K562 (cell line): ENCODE measurements around the gene CARD18. TPM values are rescaled to one million over a fixed set of nuclear protein-coding genes. Genes with fewer than 3 reads are reported as not detected.

Source experiments
- ATAC-seq: fragments of 200-7000 bp; cut with Tn5 transposase; 3 replicates; pipeline ENCODE4 v1.9.1; 2020; ENCODE audit warnings: moderate library complexity
- BruUV-seq: library from RNA; stranded (reverse); fragments of 400-500 nt; replicated peaks from 2 replicates; lab custom pipeline; 2021; lab: Mats Ljungman, UMichigan
- CTCF ChIA-PET: fragments of 300-600 bp; formaldehyde crosslinking; extraction: SDS; loops from one replicate; lab custom pipeline; 2021; ENCODE audit warnings: low intra/inter-chr PET ratio; lab: Yijun Ruan, JAX
- POLR2A ChIA-PET: fragments of 300-600, 350-650 bp; sonication (Branson Sonifier 250); formaldehyde crosslinking; extraction: SDS; loops from one replicate; lab custom pipeline; 2021; ENCODE audit warnings: antibody characterized with exemption, inconsistent platforms; lab: Yijun Ruan, JAX
- DNase-seq, 4 experiments: peaks; one replicate each; pipeline versions ENCODE4 v3.0.0 to v3.0.0-alpha.2; 2011 to 2018; ENCODE audit warnings: low spot score in 3 of 4, mixed read lengths in 3 of 4; ENCODE audit errors: extremely low read depth in 1 of 4
- FAIRE-seq: peaks from 2 replicates; lab custom pipeline; 2011; peaks lifted over from hg19 to GRCh38; lab: Jason Lieb, UNC
- H2AFZ ChIP-seq: 2 replicates; pipeline ENCODE4 v1.6.0; 2011; ENCODE audit warnings: low read depth, low read length, control low read depth, inconsistent platforms
- H3K27ac ChIP-seq: fragments of 200-600 bp; 3 replicates; pipeline ENCODE4 v1.8.0; 2011; ENCODE audit warnings: low read depth, mild to moderate bottlenecking, control low read depth, inconsistent platforms, low read length, moderate library complexity, mixed read lengths; ENCODE audit errors: extremely low read depth
- H3K27me3 ChIP-seq, 2 experiments: fragments of 300-600 bp in 1 of 2; 2 replicates in 1 of 2; 3 replicates in 1 of 2; pipeline versions ENCODE4 v1.6.0 to v1.8.0; 2011; ENCODE audit warnings: inconsistent platforms in 2 of 2, low read length in 2 of 2, mild to moderate bottlenecking in 1 of 2, mixed read lengths in 1 of 2, moderate library complexity in 1 of 2; ENCODE audit not compliant: control insufficient read depth in 2 of 2, insufficient read depth in 2 of 2
- H3K36me3 ChIP-seq: fragments of 300-600 bp; 3 replicates; pipeline ENCODE4 v1.8.0; 2011; ENCODE audit warnings: mild to moderate bottlenecking, low read length, inconsistent platforms; ENCODE audit not compliant: control insufficient read depth, insufficient read depth
- H3K4me1 ChIP-seq, 2 experiments: fragments of 200-600 bp in 1 of 2; replicated peaks in 1 of 2; 2 replicates in 1 of 2; 3 replicates in 1 of 2; pipeline versions ENCODE4 v1.5.1 to v1.8.0; 2011; ENCODE audit warnings: inconsistent platforms in 2 of 2, low read length in 2 of 2, mild to moderate bottlenecking in 1 of 2, mixed read lengths in 1 of 2, moderate library complexity in 1 of 2; ENCODE audit not compliant: control insufficient read depth in 2 of 2, insufficient read depth in 2 of 2
- H3K4me2 ChIP-seq: 2 replicates; pipeline ENCODE4 v1.6.1; 2011; ENCODE audit warnings: low read length, control low read depth, inconsistent platforms, mixed read lengths; ENCODE audit not compliant: insufficient read depth
- H3K4me3 ChIP-seq: fragments of 200-600 bp; sonication (generic), shearing (Covaris generic); 2 replicates; pipeline ENCODE4 v1.5.1; 2016; ENCODE audit warnings: control low read depth, inconsistent platforms
- H3K79me2 ChIP-seq: fragments of 200-600 bp; 3 replicates; pipeline ENCODE4 v1.8.0; 2011; ENCODE audit warnings: low read length, inconsistent platforms; ENCODE audit not compliant: control insufficient read depth, insufficient read depth
- H3K9ac ChIP-seq, 2 experiments: 2 replicates each; pipeline versions ENCODE4 v1.6.0 to v1.6.1; 2011; ENCODE audit warnings: low read depth in 2 of 2, low read length in 2 of 2, control low read depth in 1 of 2, inconsistent platforms in 1 of 2, mild to moderate bottlenecking in 1 of 2, mixed read lengths in 1 of 2; ENCODE audit not compliant: insufficient read depth in 1 of 2
- H3K9me1 ChIP-seq: one replicate; pipeline ENCODE4 v1.6.0; 2011; ENCODE audit warnings: inconsistent platforms, mild to moderate bottlenecking, low read length, moderate library complexity; ENCODE audit not compliant: control insufficient read depth, insufficient read depth
- H3K9me3 ChIP-seq: replicated peaks from 2 replicates; pipeline ENCODE4 v1.5.1; 2011; ENCODE audit warnings: low read depth, low read length, inconsistent platforms; ENCODE audit not compliant: control insufficient read depth, insufficient read depth
- H4K20me1 ChIP-seq: replicated peaks from 2 replicates; pipeline ENCODE4 v1.6.1; 2011; ENCODE audit warnings: low read length, inconsistent platforms, mixed read lengths; ENCODE audit not compliant: control insufficient read depth, insufficient read depth
- ARNT ChIP-seq, 2 experiments: fragments of 450-650 bp; IDR thresholded peaks; 2 replicates each; pipeline ENCODE4 v1.6.1; 2016; ENCODE audit warnings: mild to moderate bottlenecking in 1 of 2
- ETV5 ChIP-seq: sonication (generic); formaldehyde crosslinking; IDR thresholded peaks from 2 replicates; pipeline ENCODE4 v1.4.0; 2020; ENCODE audit warnings: low read depth, mild to moderate bottlenecking, missing genetic modification reagents
- ILF3 ChIP-seq: fragments of 450-650 bp; IDR thresholded peaks from 2 replicates; pipeline ENCODE4 v1.6.1; 2018; ENCODE audit warnings: antibody characterized with exemption, mild to moderate bottlenecking, moderate library complexity, borderline replicate concordance
- MECOM ChIP-seq: fragments of 250-450 bp; sonication (Bioruptor Pico); IDR thresholded peaks from 2 replicates; pipeline ENCODE4 v1.8.0; 2022; ENCODE audit warnings: inconsistent platforms
- MTA2 ChIP-seq: fragments of 450-650 bp; IDR thresholded peaks from 2 replicates; pipeline ENCODE4 v1.6.1; 2016; ENCODE audit warnings: low read depth
- MTF1 ChIP-seq: fragments of 250-450 bp; sonication (Bioruptor Pico); IDR thresholded peaks from 2 replicates; pipeline ENCODE4 v1.9.0; 2021; ENCODE audit warnings: moderate library complexity, mild to moderate bottlenecking, inconsistent platforms, borderline replicate concordance
- MYC ChIP-seq, 2 experiments: fragments of 250-450 bp in 1 of 2; sonication (Bioruptor Pico) in 1 of 2; IDR thresholded peaks; 2 replicates each; pipeline versions ENCODE4 v1.5.1 to v1.6.1; 2012 to 2021; ENCODE audit warnings: low read depth in 2 of 2, borderline replicate concordance in 1 of 2, improper control_type of control experiment in 1 of 2, low read length in 1 of 2, mild to moderate bottlenecking in 1 of 2, moderate library complexity in 1 of 2
- RB1 ChIP-seq: fragments of 450-650 bp; IDR thresholded peaks from 2 replicates; pipeline ENCODE4 v1.6.1; 2017; ENCODE audit warnings: low read depth, mild to moderate bottlenecking
- SMARCC2 ChIP-seq: fragments of 450-650 bp; IDR thresholded peaks from 2 replicates; pipeline ENCODE4 v1.6.1; 2017; ENCODE audit warnings: antibody characterized with exemption, moderate library complexity, mild to moderate bottlenecking, low read depth
- WGBS: fragments of 100-300 bp; shearing (Covaris generic); methylation state at CpG from one replicate; pipeline ENCODE4 v1.1.6; 2016; ENCODE audit warnings: low coverage, mixed read lengths; ENCODE audit not compliant: insufficient coverage; ENCODE audit errors: missing lambda C conversion rate; 5-methylcytosine and 5-hydroxymethylcytosine counted together
- in situ Hi-C: fragments of 300-500 bp; cut with MboI; formaldehyde crosslinking; loops from 4 replicates; pipeline ENCODE4 v1.15.0; 2018; ENCODE audit warnings: inconsistent platforms, mixed read lengths
- intact Hi-C: fragments of 100-400 bp; cut with micrococcal nuclease; formaldehyde crosslinking; loops from 2 replicates; pipeline ENCODE4 v1.14.2; 2022
- polyA plus RNA-seq, 8 experiments: library from polyadenylated mRNA; depleted of rRNA in 4 of 8; stranded (reverse) in 5 of 8; unstranded in 3 of 8; fragments of >200 nt; fragmentation: Nextera tagmentation in 2 of 8; fragmentation: Illumina TruSeq in 1 of 8; extraction: Ambion mirVana in 2 of 8; extraction: Trizol in 1 of 8; gene quantifications; 2 replicates each; pipeline versions ENCODE4 v1.2.1 to v1.2.3, GENCODE V29; 2011 to 2014; ENCODE audit warnings: inconsistent platforms in 1 of 8, missing spikeins in 1 of 8
- total RNA-seq, 7 experiments: library from RNA; depleted of rRNA in 6 of 7; stranded (reverse); fragments of >200 nt in 6 of 7; fragmentation: Illumina TruSeq in 2 of 7; extraction: Trizol in 2 of 7; gene quantifications; 2 replicates each; pipeline versions ENCODE4 v1.2.1 to v1.2.3, GENCODE V29; 2011 to 2021; ENCODE audit warnings: low replicate concordance in 1 of 7
- TF ChIP-seq, protein P1 (sequence below): IDR thresholded peaks from 3 replicates; pipeline ENCODE4 v1.6.1; 2011; ENCODE audit warnings: borderline replicate concordance, mild to moderate bottlenecking; ENCODE audit not compliant: insufficient read length, insufficient read depth
- TF ChIP-seq, protein P2 (sequence below): fragments of 450-650 bp; formaldehyde crosslinking; IDR thresholded peaks from 2 replicates; pipeline ENCODE4 v1.4.0; 2022; ENCODE audit warnings: missing genetic modification characterization
- TF ChIP-seq, protein P3 (sequence below), 2 experiments: fragments of 450-650 bp; conservative IDR thresholded peaks; 2 replicates each; pipeline ENCODE4 v1.6.1; 2017; ENCODE audit warnings: mild to moderate bottlenecking in 2 of 2, moderate library complexity in 2 of 2
- TF ChIP-seq, protein P4 (sequence below): fragments of 450-650 bp; formaldehyde crosslinking; IDR thresholded peaks from 2 replicates; pipeline ENCODE4 v1.4.0; 2022; ENCODE audit warnings: mild to moderate bottlenecking, moderate library complexity
- TF ChIP-seq, protein P5 (sequence below): fragments of 250-450 bp; sonication (Bioruptor Pico); IDR thresholded peaks from 2 replicates; pipeline ENCODE4 v1.9.0; 2021; ENCODE audit warnings: mild to moderate bottlenecking, inconsistent platforms

The CARD18 gene
- total and polyA plus RNA-seq, 9 of the 15 experiments (the other 6 are each of a cell fraction or from before 2014, with no cell fraction given), result 1.5 to 4.7 (median 2.9) TPM

DNA sequence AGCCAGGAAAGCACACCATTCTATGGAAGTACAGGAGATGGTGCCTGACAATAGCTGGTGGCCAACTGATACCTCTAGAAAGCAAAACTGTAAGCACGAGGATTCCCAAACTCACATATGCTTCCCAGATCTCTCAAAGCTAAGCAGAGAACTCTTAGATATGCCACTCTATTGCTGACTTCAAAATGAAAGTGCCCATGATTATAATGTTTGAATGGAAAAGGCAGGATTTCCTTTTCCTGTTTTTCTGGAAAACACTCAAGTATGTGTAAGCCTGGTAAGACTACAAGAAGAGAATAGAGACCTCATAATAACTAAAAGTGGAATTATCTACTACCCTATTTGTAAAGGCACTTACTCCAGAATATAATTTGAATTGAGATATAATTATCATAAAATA lies 2.6 kb upstream of the CARD18 start:
- H3K4me1 ChIP-seq, result no peaks in the 10 kb centered on the region
- no peaks in the 10 kb centered on the region for H3K79me2 ChIP-seq
- H3K4me3 ChIP-seq, result no peak overlapping the region
- no peaks in the 10 kb centered on the region for H4K20me1 ChIP-seq
- ChIA-PET CTCF (no interaction called here), POLR2A (no interaction called here)
- no peaks in the 10 kb centered on the region for H3K27me3 ChIP-seq
- H3K9ac ChIP-seq, result no peak overlapping the region
- no TSS peak for BruUV-seq
- H3K4me2 ChIP-seq, result no peak overlapping the region
- in situ Hi-C loops, result no loop called here
- H2AFZ ChIP-seq, result no peak overlapping the region
- WGBS, result 0% methylated on average over 1 of the region's 1 CpG
- DNase-seq (no peak), ATAC-seq (no peak), FAIRE-seq (no peak)
- H3K9me3 ChIP-seq, result no peaks in the 10 kb centered on the region
- no peak overlapping the region for H3K27ac ChIP-seq
- intact Hi-C loops, result no loop called here
- no peaks in the 10 kb centered on the region for H3K36me3 ChIP-seq
- H3K9me1 ChIP-seq, result no peaks in the 10 kb centered on the region
- TF ChIP-seq SMARCC2, result no peak
- no peak for TF ChIP-seq MECOM (CRISPR knock-in tag)
- TF ChIP-seq MYC (IDR thresholded peaks at IDR 0.05; ENCODE audit: low read depth, low read length), result no peak
- TF ChIP-seq MYC (CRISPR knock-in tag; IDR thresholded peaks at IDR 0.05; ENCODE audit: borderline replicate concordance, low read depth), result no peak
- TF ChIP-seq, protein P1, sequence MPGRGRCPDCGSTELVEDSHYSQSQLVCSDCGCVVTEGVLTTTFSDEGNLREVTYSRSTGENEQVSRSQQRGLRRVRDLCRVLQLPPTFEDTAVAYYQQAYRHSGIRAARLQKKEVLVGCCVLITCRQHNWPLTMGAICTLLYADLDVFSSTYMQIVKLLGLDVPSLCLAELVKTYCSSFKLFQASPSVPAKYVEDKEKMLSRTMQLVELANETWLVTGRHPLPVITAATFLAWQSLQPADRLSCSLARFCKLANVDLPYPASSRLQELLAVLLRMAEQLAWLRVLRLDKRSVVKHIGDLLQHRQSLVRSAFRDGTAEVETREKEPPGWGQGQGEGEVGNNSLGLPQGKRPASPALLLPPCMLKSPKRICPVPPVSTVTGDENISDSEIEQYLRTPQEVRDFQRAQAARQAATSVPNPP, result no peak
- TF ChIP-seq, protein P2, sequence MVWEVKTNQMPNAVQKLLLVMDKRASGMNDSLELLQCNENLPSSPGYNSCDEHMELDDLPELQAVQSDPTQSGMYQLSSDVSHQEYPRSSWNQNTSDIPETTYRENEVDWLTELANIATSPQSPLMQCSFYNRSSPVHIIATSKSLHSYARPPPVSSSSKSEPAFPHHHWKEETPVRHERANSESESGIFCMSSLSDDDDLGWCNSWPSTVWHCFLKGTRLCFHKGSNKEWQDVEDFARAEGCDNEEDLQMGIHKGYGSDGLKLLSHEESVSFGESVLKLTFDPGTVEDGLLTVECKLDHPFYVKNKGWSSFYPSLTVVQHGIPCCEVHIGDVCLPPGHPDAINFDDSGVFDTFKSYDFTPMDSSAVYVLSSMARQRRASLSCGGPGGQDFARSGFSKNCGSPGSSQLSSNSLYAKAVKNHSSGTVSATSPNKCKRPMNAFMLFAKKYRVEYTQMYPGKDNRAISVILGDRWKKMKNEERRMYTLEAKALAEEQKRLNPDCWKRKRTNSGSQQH (CRISPR knock-in tag), result no peak
- no peak for TF ChIP-seq MTF1 (CRISPR knock-in tag)
- no peak for TF ChIP-seq ARNT (IDR thresholded peaks at IDR 0.05)
- TF ChIP-seq RB1, result no peak
- TF ChIP-seq, protein P3, sequence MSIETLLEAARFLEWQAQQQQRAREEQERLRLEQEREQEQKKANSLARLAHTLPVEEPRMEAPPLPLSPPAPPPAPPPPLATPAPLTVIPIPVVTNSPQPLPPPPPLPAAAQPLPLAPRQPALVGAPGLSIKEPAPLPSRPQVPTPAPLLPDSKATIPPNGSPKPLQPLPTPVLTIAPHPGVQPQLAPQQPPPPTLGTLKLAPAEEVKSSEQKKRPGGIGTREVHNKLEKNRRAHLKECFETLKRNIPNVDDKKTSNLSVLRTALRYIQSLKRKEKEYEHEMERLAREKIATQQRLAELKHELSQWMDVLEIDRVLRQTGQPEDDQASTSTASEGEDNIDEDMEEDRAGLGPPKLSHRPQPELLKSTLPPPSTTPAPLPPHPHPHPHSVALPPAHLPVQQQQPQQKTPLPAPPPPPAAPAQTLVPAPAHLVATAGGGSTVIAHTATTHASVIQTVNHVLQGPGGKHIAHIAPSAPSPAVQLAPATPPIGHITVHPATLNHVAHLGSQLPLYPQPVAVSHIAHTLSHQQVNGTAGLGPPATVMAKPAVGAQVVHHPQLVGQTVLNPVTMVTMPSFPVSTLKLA (conservative IDR thresholded peaks at IDR 0.05), result no peak
- TF ChIP-seq ILF3, result no peak
- TF ChIP-seq, protein P4, sequence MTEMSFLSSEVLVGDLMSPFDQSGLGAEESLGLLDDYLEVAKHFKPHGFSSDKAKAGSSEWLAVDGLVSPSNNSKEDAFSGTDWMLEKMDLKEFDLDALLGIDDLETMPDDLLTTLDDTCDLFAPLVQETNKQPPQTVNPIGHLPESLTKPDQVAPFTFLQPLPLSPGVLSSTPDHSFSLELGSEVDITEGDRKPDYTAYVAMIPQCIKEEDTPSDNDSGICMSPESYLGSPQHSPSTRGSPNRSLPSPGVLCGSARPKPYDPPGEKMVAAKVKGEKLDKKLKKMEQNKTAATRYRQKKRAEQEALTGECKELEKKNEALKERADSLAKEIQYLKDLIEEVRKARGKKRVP (CRISPR knock-in tag), result no peak
- TF ChIP-seq, protein P5, sequence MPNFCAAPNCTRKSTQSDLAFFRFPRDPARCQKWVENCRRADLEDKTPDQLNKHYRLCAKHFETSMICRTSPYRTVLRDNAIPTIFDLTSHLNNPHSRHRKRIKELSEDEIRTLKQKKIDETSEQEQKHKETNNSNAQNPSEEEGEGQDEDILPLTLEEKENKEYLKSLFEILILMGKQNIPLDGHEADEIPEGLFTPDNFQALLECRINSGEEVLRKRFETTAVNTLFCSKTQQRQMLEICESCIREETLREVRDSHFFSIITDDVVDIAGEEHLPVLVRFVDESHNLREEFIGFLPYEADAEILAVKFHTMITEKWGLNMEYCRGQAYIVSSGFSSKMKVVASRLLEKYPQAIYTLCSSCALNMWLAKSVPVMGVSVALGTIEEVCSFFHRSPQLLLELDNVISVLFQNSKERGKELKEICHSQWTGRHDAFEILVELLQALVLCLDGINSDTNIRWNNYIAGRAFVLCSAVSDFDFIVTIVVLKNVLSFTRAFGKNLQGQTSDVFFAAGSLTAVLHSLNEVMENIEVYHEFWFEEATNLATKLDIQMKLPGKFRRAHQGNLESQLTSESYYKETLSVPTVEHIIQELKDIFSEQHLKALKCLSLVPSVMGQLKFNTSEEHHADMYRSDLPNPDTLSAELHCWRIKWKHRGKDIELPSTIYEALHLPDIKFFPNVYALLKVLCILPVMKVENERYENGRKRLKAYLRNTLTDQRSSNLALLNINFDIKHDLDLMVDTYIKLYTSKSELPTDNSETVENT (CRISPR knock-in tag), result no peak
- TF ChIP-seq ETV5 (CRISPR knock-in tag), result no peak
- TF ChIP-seq MTA2, result no peak
- TF ChIP-seq, all 486 proteins: peak for 0
